ENCODE results near the gene TRIM24. TPM values are rescaled to one million over a fixed set of nuclear protein-coding genes. Genes with fewer than 3 reads are reported as not detected.

The TRIM24 gene
- total RNA-seq, 1 donor from 2014 or later = 44.1 TPM

DNA sequence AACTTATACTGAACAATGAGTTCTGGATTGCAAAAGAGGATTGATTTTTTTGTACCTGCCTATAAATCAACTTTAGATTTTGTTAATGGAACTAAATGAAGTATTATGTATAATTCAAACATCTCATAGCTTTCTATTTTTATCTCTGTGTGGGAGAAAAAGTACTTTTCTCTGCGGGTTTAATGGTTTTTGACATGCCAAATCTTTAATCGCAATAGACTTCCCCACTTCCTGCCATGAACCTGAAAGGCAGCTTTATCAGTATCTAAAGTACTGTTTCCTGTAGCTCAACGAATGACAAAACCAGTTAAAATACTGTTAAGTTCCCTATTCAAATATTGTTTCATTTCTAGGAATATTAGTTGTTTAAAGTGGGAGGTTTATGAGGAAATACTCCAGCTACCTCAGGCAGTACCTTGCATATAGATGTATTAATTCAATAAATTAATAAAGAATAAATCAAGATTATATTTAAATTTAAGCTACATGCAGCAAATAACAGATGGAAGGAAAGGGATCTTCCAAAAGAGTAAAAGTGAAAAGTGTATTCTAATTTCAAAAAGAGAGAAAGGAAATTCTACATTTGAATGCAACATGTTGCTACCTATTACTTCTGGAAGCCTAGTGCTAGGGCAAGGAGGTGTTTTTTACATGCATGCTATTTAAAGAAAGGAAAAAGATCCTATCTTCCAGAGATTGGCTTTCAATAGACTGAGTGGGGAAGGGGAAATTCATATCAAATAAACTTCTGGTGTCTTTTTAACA is 165.2 kb downstream of the TRIM24 start:
- no peak for DNase-seq (ENCODE audit: low spot score)

- no peak for DNase-seq (ENCODE audit: low spot score)
Measured at GRCh38 chr7:138625849-138626230, 165.8 kb downstream of the TRIM24 start.

DNA sequence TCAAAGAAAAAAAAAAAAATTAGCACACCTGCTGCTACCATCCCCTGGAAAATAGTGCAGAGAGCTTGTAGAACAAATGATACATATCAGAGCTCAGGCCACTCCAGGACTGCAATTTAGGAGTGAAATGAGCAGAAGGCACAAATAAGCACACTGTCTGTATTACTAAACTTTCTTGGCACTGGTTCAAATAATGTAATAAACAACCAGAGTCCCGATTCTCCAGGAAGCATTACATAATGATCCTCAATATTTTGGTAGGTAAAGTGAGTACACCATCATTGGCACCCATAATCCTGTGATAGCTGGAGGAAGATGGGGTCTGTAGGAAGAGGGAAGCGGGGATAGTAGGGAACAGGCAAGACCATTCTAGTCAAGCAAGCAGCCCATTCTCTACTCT is 166.8 kb downstream of the TRIM24 start:
- no peak for DNase-seq (ENCODE audit: low spot score)

GRCh38 chr7:138627361-138627760 is 167.3 kb downstream of the TRIM24 start:
- no peak for DNase-seq (ENCODE audit: low spot score)

GRCh38 chr7:138630059-138630610 is 170.1 kb downstream of the TRIM24 start:
- DNase-seq (ENCODE audit: low spot score) = no peak

DNA sequence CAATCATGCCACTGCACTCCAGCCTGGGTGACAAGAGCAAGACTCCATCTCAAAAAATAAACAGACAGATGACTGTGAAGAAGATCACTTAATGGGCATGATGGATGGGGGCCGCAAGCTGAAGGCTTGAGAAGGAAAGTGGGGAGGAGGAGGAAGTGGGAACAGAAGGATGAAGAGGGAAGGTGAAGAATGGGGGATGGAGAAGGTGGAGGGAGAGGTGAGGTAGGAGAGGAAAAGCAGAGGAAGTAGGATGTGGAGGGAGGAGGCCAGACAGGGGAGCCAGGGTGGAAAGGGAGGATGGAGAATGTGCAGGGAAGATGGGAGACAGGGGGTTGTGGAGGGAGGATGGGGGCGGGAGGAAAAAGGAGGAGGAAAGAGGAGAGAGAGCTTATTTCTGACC is 172.3 kb downstream of the TRIM24 start:
- DNase-seq (ENCODE audit: low spot score) = no peak

- DNase-seq (ENCODE audit: low spot score) = no peak
Measured at GRCh38 chr7:138632826-138633602, 173.0 kb downstream of the TRIM24 start.

Other genes starting within 250 kb of the TRIM24 start
- 2.1 TPM for gene SVOPL, start 241.1 kb downstream of the TRIM24 start, total RNA-seq

All from ureter (tissue), 1 donor.